ENCODE results near the gene EZR. TPM values are rescaled to one million over a fixed set of nuclear protein-coding genes. Genes with fewer than 3 reads are reported as not detected.
A peak's percentile ranks its signal among the peaks of the same experiment; 100 is the strongest.

EZR gene
- total RNA-seq, 1 donor from 2014 or later, result 489 TPM

DNA sequence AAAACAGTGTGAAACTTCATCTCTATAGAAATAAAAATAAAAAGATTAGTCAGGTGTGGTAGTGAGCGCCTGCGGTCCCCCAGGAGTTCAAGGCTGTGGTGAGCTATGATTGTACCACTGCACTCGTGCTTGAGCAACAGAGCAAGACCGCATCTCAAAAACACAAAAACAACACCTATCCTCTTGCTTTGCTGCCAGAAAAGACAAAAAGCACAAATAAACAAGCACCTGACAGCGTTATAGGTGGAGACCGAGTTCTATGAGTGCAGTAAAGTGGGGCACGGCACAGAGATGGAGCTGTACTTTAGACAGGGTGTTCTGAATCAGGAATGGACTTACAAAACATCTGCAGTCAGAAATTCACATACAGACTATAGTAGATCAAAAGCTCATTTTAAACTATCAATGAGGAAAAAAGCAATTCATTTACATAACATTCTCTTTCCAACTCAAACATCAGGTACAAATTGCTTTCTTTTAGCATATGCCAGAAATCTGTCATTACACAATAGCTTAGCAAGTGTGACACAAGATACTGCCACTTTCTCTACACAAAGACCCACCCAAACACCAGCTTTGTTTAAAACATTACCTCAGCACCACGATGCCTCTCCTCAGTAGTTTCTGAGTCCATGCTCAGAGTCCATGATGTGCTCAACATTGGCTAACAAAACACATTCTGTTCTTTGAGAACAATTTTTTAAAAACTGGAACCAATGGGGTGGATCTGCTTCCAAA, 10.1 kb downstream of the EZR start:
- no peaks in the 10 kb centered on the region for H3K27me3 Mint-ChIP-seq
- no peak for TF ChIP-seq CTCF (IDR thresholded peaks at IDR 0.05)
- peak overlapping the region; percentile 67 for H3K4me3 Mint-ChIP-seq
- ChIA-PET CTCF (interaction anchor here (0.9 to 3.3 kb wide), 7 partner anchors 8 to 150 kb away, joined by 3 to 16 read pairs (median 5); no protein-coding TSS in a partner anchor), POLR2A (interaction anchor here (0.5 to 10.6 kb wide), 20 partner anchors 8 to 324 kb away, joined by 3 to 273 read pairs (median 4); partner anchors contain the start of genes DYNLT1, EZR and SYTL3)
- H3K36me3 Mint-ChIP-seq (ENCODE audit: low read depth), result peaks cover 94% of the 10 kb centered on the region
- H3K9me3 Mint-ChIP-seq, result no peaks in the 10 kb centered on the region
- peaks cover 98% of the 10 kb centered on the region for H3K4me1 Mint-ChIP-seq
- DNase-seq, result peak; percentile 40
- H3K27ac Mint-ChIP-seq, result peak overlapping the region; percentile 94
- intact Hi-C loops (cut with micrococcal nuclease), result loop anchor here (1.0 to 5.0 kb wide), 6 partner anchors 8 to 577 kb away; no protein-coding TSS in a partner anchor
- ATAC-seq (ENCODE audit: low read depth), result peak; percentile 80

DNA sequence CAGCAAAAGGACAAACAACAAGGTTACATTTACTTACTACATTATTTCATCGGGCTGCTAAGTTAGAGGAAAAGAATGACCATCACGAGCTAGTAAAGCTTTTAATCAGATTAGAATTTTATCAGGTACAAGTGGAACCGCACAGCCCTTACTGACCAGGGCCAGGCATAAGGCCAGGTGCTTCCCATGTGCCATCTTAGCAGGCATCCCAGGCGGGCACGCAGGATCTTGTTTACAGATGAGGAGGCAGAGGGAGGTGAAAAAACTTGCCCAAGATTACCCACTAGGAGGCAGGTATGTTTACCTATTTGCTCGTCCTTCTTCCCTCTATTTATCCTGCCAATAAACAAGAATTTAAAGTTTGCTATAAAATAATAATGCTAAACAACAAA, 10.7 kb downstream of the EZR start:
- no peak for TF ChIP-seq CTCF (IDR thresholded peaks at IDR 0.05)
- H3K4me1 Mint-ChIP-seq, result peaks cover 98% of the 10 kb centered on the region
- intact Hi-C loops (cut with micrococcal nuclease), result loop anchor here (2.0 to 5.0 kb wide), 5 partner anchors 60 to 576 kb away; no protein-coding TSS in a partner anchor
- H3K4me3 Mint-ChIP-seq, result peak overlapping the region; percentile 67
- H3K27ac Mint-ChIP-seq, result peak overlapping the region; percentile 94
- no peaks in the 10 kb centered on the region for H3K9me3 Mint-ChIP-seq
- no peak for ATAC-seq (ENCODE audit: low read depth)
- no peak for DNase-seq
- H3K27me3 Mint-ChIP-seq, result no peaks in the 10 kb centered on the region
- H3K36me3 Mint-ChIP-seq (ENCODE audit: low read depth), result peaks cover 93% of the 10 kb centered on the region
- CTCF ChIA-PET, result interaction anchor here (1.1 to 3.3 kb wide), 6 partner anchors 9 to 150 kb away, joined by 3 to 16 read pairs (median 6); no protein-coding TSS in a partner anchor
- POLR2A ChIA-PET, result interaction anchor here (0.6 to 10.6 kb wide), 20 partner anchors 9 to 318 kb away, joined by 3 to 273 read pairs (median 4); partner anchors contain the start of genes DYNLT1, EZR and SYTL3

DNA sequence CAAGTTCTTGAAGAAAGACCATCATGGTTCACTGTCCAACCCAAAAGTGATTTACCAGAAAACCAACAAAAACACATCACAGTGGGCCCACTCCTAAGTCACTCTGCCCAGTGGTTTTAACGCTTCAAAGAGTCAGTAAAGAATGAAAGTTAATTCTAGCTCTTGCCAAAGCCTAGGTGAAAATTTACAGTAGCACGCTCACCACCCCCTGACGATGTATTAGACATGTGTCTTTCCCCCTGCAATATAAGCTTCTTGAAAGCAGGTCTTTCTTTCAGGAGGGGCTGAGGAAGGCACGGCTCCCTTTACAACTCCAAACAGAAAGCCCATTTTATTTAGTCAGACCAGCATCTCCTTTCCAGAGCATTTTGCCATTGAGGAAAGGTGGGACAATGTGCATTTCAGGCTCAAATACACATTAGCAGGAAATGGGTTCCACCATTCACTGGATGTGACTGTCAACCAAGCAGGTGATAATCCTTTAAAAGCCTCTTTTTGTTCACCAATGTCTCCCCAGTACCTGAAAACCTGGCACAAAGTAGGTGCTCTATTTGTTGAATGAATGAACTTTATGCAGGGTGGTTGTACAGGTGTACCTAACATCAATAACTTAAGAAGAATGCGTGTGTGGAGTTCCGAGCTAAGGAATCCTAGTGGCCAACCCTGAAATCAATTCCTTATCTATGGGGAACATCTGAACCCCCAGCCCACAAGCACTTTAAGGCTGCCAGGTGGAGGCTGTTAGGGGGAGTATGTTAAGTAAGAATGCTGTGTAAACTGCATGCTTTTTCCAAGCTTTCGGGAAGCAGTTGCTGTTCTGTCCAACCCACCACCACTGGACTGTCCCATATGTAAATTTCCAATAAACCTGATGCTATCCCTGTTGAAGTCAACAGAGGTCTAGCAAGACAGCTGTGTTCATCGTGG, 11.4 kb downstream of the EZR start:
- no peak for ATAC-seq (ENCODE audit: low read depth)
- Mint-ChIP-seq H3K9me3 (no peaks in the 10 kb centered on the region), H3K4me1 (peaks cover 95% of the 10 kb centered on the region), H3K4me3 (peak overlapping the region; percentile 67), H3K27ac (peak overlapping the region; percentile 94), H3K36me3 (ENCODE audit: low read depth) (peaks cover 89% of the 10 kb centered on the region), H3K27me3 (no peaks in the 10 kb centered on the region)
- TF ChIP-seq CTCF (IDR thresholded peaks at IDR 0.05), result no peak
- no peak for DNase-seq
- ChIA-PET POLR2A (interaction anchor here (0.6 to 10.6 kb wide), 19 partner anchors 10 to 319 kb away, joined by 3 to 273 read pairs (median 6); partner anchors contain the start of genes EZR and SYTL3), CTCF (interaction anchor here (1.1 to 3.3 kb wide), 5 partner anchors 9 to 152 kb away, joined by 3 to 16 read pairs (median 5); no protein-coding TSS in a partner anchor)
- intact Hi-C loops (cut with micrococcal nuclease), result loop anchor here (2.0 to 5.0 kb wide), 5 partner anchors 61 to 575 kb away; no protein-coding TSS in a partner anchor

GRCh38 chr6:158805698-158806377, 13.3 kb downstream of the EZR start:
- POLR2A ChIA-PET, result interaction anchor here (0.6 to 10.6 kb wide), 9 partner anchors 9 to 64 kb away, joined by 3 to 139 read pairs (median 4); no protein-coding TSS in a partner anchor

More at GRCh38 chr6:158805698-158806377, 13.3 kb downstream of the EZR start:
- Mint-ChIP-seq H3K27me3 (no peaks in the 10 kb centered on the region), H3K27ac (peak overlapping the region; percentile 94), H3K4me3 (peak overlapping the region; percentile 45), H3K36me3 (ENCODE audit: low read depth) (peaks cover 88% of the 10 kb centered on the region), H3K9me3 (no peaks in the 10 kb centered on the region), H3K4me1 (peaks cover 95% of the 10 kb centered on the region)
- no peak for TF ChIP-seq CTCF (IDR thresholded peaks at IDR 0.05)
- CTCF ChIA-PET, result interaction anchor here (0.6 to 0.8 kb wide), 2 partner anchors 10 to 11 kb away, joined by 3 read pairs; no protein-coding TSS in a partner anchor
- intact Hi-C loops (cut with micrococcal nuclease), result loop anchor here (2.0 to 5.0 kb wide), 2 partner anchors 13 to 574 kb away; partner anchors contain the start of gene EZR
- ATAC-seq (ENCODE audit: low read depth) (no peak), DNase-seq (no peak)
